ENCODE measurements around the gene UCN2.

UCN2 gene

GRCh38 chr3:48591886-48592518 lies 28.4 kb upstream of the UCN2 start:
- no peak for DNase-seq (ENCODE audit: low read depth in 2 of 2, low spot score in 1 of 2)

DNA sequence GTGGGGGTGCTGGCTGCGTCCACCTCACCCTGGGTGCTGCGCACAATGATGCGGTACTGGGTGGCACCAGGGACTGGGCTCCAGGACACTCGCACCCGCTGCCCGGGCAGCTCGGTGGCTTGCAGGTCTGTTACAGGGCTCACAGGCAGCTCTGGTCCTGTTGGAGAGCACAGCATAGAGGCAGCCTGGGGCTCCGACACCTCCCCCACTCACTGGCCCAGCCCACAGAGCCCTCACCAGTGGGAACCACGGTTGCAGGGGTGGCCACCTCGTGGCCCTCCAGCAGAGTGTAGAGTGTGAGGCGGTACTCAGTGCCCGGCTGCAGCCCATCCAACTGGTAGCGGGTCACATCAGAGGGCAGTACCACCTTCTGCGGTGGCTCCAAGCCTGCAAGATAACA lies 27.9 kb upstream of the UCN2 start:
- no peak for DNase-seq (ENCODE audit: low read depth in 2 of 2, low spot score in 1 of 2)

- no peak for DNase-seq (ENCODE audit: low read depth in 2 of 2, low spot score in 1 of 2)
Measured at GRCh38 chr3:48588230-48588629, 24.6 kb upstream of the UCN2 start.

DNA sequence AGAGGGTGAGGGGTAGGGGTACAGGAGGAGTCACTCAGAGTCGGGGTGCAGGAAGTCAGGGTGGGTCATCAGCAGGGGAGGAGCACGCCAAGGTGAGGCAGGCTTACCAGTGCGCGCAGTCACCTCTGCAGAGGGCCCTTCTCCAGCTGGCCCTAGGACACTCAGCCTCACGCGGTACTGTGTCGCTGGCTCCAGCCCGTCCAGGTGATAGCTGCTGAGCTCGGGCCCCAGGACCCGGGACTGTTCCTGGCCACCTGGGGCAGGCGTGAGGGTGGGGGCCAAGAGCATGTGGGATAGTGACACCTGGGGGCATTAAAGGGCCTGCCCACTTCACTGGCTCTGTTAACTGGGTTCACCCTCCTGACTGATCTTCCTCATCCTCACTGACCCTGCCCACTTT lies 24.1 kb upstream of the UCN2 start:
- DNase-seq (ENCODE audit: low read depth in 2 of 2, low spot score in 1 of 2): no peak

DNA sequence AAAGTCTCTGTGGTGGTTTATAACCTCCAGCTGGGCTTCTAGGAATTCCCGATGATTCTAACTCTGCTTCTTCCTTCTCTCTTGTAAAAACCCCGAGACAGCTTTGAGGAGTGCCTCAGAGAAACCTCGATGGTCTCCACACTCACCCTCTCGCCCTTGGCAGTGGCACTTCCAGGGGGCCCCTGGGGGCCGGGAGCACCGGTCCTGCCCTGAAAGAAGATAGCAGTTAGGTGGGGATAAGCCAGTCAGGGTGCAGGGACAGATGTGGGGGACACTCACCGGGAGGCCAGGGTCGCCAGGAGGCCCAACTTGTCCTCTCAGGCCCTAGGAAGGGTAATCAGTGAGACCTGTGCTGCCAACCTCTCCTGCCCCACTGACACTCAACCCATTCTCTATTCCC lies 21.8 kb upstream of the UCN2 start:
- DNase-seq (ENCODE audit: low read depth in 2 of 2, low spot score in 1 of 2): no peak

DNA sequence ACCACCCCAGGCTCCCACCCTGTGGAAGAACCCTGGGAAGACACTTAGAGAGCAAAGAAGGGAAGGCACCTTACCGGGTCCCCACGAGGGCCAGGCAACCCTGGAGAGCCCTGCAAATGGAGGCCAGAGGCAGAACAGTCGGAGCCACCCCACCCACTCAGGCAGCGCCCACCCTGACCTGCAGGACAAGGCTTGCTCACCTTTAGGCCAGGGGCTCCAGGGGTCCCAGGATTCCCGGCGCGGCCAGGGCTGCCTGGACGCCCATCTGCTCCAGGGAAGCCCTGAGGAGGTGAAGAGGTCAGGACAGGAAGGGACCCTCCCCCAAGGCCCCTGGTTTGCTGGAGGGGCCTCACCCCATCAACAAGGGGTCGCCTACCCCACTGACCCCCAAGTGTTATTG lies 21.3 kb upstream of the UCN2 start:
- DNase-seq (ENCODE audit: low read depth in 2 of 2, low spot score in 1 of 2): no peak

DNA sequence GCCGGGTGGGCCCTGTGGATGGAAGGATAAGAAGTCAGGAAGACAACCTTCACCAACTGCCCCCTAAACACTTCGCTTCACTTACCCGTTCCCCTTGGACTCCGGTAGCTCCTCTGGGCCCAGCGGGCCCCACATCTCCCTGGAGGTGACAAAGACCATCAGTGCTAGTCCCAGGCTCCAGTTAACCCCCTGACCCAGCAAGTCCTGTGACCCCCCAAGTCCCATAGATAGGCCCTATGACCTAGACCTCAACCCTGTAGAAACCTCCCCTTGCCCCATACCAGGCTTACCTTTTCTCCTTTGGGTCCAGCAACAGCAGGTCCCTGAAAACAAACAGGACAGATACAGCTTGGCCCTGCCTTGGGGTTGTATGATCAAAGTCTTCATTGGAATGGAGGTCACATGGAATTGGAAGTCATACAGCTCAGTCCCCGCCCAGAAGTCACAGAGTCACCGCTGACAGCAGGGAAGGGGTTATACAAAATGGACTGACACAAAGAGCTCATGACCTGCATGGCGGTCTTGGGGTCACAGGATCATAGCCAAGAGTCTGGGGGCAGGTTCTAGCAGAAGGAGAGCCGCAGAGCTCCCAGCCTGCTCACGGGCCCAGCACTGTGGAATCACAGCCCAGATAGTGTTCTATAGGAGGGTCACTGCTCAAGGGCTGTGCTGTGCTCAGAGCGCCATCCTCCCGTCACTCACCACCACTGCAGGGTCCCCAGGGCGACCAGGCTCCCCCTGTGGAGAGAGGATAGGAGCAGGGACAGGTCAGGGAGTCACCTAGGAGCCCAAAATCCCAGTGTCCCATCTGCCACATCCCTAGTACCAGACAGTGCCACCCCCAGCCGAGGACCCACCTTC lies 18.3 kb upstream of the UCN2 start:
- no peak for DNase-seq (ENCODE audit: low read depth in 2 of 2, low spot score in 1 of 2)

DNA sequence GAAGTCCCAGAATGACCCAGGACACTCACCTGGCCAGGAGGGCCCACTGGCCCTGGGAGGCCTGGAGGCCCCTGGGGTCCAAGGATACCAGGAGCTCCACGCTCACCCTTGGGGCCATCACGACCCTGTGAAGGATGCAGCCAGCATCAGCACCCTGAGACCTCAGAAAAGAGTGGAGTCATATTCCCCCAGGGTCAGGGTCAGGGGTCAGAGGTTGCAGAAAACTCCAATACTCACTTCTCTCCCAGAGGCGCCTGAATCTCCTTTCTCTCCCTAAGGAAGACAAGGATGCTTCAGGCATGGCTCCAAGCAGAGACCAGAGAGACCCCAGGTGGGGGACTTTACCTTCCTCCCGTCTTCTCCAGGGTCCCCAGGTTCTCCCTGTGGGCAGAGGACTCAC lies 13.1 kb upstream of the UCN2 start:
- no peak for DNase-seq (ENCODE audit: low read depth in 2 of 2, low spot score in 1 of 2)

GRCh38 chr3:48575366-48575765 lies 11.8 kb upstream of the UCN2 start:
- no peak for DNase-seq (ENCODE audit: low read depth in 2 of 2, low spot score in 1 of 2)

GRCh38 chr3:48573973-48574585 lies 10.5 kb upstream of the UCN2 start:
- DNase-seq (ENCODE audit: low read depth in 2 of 2, low spot score in 1 of 2): no peak

GRCh38 chr3:48572517-48572916 lies 8.9 kb upstream of the UCN2 start:
- no peak for DNase-seq (ENCODE audit: low read depth in 2 of 2, low spot score in 1 of 2)

GRCh38 chr3:48571938-48572337 lies 8.4 kb upstream of the UCN2 start:
- no peak for DNase-seq (ENCODE audit: low read depth in 2 of 2, low spot score in 1 of 2)

- DNase-seq (ENCODE audit: low read depth in 2 of 2, low spot score in 1 of 2): no peak
Measured at GRCh38 chr3:48569808-48570450, 6.3 kb upstream of the UCN2 start.

GRCh38 chr3:48569400-48569799 lies 5.8 kb upstream of the UCN2 start:
- no peak for DNase-seq (ENCODE audit: low read depth in 2 of 2, low spot score in 1 of 2)

DNA sequence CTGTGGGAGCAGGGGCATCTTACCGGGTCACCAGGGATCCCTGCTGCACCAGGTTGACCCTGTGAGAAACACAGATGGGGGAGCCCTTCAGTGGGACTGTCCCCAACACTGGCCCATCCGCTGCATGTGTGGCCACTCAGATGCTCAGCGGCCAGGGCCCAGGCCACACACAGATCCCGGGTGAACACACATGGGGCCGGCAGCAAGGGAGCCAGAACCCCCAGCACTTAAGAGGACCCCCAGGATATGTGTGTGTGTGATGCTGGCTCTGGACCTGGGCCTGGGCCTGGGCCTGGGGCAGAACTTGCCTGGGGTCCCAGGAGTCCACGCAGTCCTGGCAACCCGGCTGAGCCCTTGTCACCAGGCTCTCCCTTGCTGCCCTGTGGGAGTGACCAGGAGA lies 4.9 kb upstream of the UCN2 start:
- no peak for DNase-seq (ENCODE audit: low read depth in 2 of 2, low spot score in 1 of 2)

GRCh38 chr3:48567500-48567899 lies 3.9 kb upstream of the UCN2 start:
- DNase-seq (ENCODE audit: low read depth in 2 of 2, low spot score in 1 of 2): no peak

DNA sequence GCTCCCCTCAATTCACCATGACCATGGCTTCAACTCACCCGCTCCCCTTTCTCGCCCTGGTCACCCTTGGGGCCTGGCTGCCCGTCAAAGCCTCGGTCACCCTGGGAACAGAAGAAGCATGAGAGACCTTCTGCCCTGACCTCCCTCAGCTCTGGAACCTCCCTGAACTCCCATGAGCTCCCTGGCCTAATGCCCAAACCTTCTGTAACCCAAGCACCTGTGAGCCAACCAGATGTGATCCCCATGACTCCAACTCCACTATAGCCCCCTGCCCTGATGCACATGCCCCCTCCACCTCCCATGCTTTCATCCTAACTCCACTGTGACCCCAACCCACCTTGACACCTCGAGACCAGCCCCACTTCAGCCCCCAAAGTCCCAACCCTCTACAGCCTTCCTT lies 3.5 kb upstream of the UCN2 start:
- no peak for DNase-seq (ENCODE audit: low read depth in 2 of 2, low spot score in 1 of 2)

- no peak for DNase-seq (ENCODE audit: low read depth in 2 of 2, low spot score in 1 of 2)
Measured at GRCh38 chr3:48566401-48566760, 2.8 kb upstream of the UCN2 start.

DNA sequence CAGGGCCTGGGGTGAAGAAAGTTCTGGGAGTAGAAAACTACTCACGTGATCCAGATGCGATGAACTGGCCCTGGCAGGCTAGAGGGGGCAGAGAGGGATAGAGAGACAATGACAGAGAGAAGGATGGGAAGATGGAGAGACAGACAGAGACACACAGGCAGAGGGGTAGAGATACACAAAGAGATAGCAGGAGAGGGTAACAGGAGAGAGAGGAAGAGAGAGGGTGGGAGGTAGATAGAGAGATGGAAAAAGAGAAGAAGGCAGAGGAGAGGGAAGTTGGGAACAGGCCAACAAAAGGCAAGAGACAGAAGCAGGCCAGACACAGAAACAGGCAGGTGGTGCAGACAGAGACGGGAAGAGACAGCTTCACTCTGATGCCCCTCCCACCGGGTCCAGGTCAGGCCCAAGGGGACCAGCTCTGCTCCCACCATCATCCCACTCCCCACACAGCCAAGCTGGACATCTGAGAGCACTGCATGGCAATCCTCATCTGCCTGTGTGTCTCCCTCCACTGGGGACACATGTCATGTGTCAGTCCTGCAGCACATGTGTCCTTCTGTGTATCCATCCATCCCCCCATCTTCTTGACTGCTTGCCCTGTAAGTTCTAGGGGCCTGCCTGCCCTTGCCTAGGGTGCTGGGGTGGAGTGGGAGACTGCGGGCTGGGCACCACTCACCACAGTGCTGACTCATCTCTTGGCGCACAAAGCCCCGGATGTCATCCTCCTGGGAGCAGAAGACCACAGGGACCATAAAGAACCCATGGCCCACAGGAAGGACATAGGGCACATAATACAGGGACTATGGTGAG lies 2.2 kb upstream of the UCN2 start:
- DNase-seq (ENCODE audit: low read depth in 2 of 2, low spot score in 1 of 2): no peak

GRCh38 chr3:48565186-48565585 lies 1.6 kb upstream of the UCN2 start:
- DNase-seq (ENCODE audit: low read depth in 2 of 2, low spot score in 1 of 2): no peak

DNA sequence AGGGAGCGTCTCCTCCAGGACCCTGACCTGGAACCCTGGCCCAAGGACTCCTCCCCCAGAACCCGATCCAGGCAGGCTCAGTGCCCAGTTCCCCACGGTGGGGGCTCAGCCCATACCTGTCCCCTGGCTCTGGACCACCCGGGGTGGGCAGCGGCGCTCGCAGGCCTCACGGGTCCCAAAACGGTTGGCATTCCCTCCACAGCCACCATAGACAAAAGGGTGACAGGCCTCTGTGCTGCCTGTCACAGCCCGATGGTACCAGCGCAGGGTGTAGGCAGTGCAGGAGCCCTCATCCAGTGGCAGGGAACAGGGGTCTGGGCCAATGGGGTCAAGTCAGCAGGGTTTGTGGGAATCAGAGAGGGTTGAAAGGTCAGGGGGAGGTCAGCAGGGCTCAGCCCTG lies 1.1 kb upstream of the UCN2 start:
- no peak for DNase-seq (ENCODE audit: low read depth in 2 of 2, low spot score in 1 of 2)
